AG20443 (cell line): Measurements from ENCODE around the gene DDX24.

Source experiments
- DNase-seq: peaks from one replicate; pipeline ENCODE4 v3.0.0; 2012; ENCODE audit warnings: low spot score, mixed read lengths

DDX24 gene

GRCh38 chr14:94005324-94006073, 75.5 kb downstream of the DDX24 start:
- DNase-seq, result no peak

- DNase-seq, result no peak
These were observed 77.0 kb downstream of the DDX24 start for GRCh38 chr14:94004015-94004414.

- no peak for DNase-seq
These were observed 77.6 kb downstream of the DDX24 start for GRCh38 chr14:94003397-94003796.

GRCh38 chr14:94001501-94002396, 79.3 kb downstream of the DDX24 start:
- DNase-seq, result peak; percentile 89

GRCh38 chr14:94001016-94001415, 80.0 kb downstream of the DDX24 start:
- DNase-seq, result peak; percentile 36

GRCh38 chr14:94000267-94000666, 80.7 kb downstream of the DDX24 start:
- no peak for DNase-seq

- DNase-seq, result no peak
These were observed 81.4 kb downstream of the DDX24 start for GRCh38 chr14:93999573-93999972.

GRCh38 chr14:93998871-93999403, 82.1 kb downstream of the DDX24 start:
- no peak for DNase-seq
